NOMO-1 (cell line): Measurements from ENCODE around the gene FAM227A.

Experiments used
- DNase-seq, 2 experiments: peaks; one replicate each; lab custom pipeline; 2025; ENCODE audit not compliant: unreplicated experiment in 2 of 2; lab: John Stamatoyannopoulos, UW

Gene FAM227A

DNA sequence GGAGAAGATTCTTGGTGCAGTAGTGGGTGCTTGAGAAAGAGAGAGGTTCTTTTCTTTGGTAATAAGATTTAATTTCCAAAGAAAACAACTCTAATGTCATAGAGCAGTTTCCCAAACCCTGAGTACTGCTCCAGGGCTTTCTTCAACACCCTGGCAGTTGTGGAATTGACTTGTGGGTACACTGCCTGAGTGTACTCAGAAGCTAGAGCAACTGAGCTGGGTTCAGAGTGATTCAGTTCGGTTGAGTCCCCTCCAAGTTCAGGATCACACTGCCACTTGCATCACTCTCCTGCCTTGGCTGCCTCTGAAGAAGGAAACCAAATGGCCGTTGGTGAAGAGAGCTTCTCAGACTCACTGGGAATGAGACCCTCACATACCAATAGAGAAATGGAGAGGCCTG, 91.5 kb downstream of the FAM227A start:
- no peak for DNase-seq

GRCh38 chr22:38554281-38554680, 101.9 kb downstream of the FAM227A start:
- DNase-seq, result no peak

- peak; percentile 47 to 97 for DNase-seq
These were observed 106.9 kb downstream of the FAM227A start for GRCh38 chr22:38549101-38549894.

GRCh38 chr22:38540701-38541100, 115.5 kb downstream of the FAM227A start:
- no peak for DNase-seq

- peak; percentile 48 to 86 for DNase-seq
These were observed 124.8 kb downstream of the FAM227A start for GRCh38 chr22:38531251-38531938.
